Measurements from ENCODE around the gene KLHL40.

DNA sequence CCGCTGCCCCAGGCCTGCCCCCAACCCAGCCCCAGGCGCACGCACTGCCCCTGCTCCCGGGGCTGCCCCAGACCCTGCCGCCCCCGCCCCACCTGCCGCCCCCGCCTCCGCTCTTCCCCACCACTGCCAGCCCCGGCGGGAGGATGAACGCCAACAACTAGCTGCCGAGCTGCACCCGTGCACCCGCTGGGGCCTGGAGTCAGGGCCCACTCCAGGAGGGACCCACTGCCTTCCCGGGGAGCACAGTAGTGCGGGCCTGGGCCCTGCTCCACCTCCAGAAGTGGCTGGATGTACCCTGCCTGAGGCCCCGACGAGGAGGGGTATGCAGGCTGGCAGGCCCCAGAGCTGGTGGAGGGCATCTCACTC lies 20.9 kb upstream of the KLHL40 start:
- TF ChIP-seq CTCF (conservative IDR thresholded peaks at IDR 0.05 in 1 of 2, IDR thresholded peaks at IDR 0.05 in 1 of 2; ENCODE audit: extremely low read depth in 1 of 2, insufficient read depth in 1 of 2, low read depth in 1 of 2, low read length in 2 of 2) = no peak
- TF ChIP-seq EZH2 (IDR thresholded peaks at IDR 0.05; ENCODE audit: borderline replicate concordance, low read length) = no peak
